K562 treated with DMSO at 1 percent for 48 hours (cell line): ENCODE measurements around the gene PGAP2. TPM values are rescaled to one million over a fixed set of nuclear protein-coding genes. Genes with fewer than 3 reads are reported as not detected.

Experiments
- total RNA-seq: library from RNA; unstranded; fragments of 300-600 nt; gene quantifications from 2 replicates; pipeline ENCODE4 v1.2.3, GENCODE V29; 2022; ENCODE audit warnings: low replicate concordance; ENCODE audit errors: extremely low read depth

Gene PGAP2
- not detected in 2 replicates for total RNA-seq

DNA sequence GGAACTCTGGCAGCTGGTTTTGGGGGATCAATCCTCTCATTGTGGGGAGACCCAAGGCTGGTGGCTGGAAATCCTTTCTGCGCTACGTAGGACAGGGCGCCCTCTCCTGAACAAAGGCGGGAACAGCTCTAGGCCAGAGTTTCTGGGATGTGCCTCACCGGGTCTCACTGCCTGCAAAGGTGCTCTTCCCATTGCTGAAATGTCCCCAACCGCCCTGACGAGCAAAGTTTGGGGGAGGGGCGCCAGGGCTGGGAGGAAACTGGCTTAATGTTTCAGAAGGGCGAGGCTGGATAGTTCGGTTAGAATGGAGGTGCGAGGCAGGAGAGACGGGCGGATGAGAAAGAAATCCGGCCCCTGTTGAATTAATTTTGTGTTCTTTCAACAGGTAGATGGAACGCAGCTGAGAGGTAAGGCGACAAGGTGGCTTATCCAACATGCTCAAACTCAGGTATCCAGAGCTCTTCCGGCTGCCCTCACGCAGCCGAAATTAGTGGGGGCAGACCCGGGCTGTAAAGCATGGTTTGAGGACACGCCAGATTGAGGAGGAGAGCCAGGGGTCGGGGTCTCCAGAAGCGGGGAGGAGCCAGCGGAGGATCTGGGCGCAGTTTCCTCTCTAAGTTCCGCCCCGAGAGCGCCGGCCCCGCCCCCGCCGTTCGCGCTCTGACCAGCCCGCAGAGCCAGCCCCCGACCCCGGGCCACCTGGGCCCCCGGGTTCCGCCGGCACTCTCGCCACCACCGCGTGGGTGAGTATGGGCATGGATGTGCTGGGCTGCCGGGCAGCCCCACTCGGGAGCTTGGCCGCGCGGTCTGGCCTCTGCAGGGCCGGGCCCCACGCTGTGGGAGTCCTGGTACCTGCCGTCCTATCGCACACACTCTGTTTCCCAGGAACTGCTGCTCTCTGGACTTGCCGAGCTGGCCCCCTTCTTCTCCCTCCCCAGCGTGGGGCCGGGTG lies at the start of gene PGAP2:
Gene PGAP2 (plus strand): TSS at position 652 of the 952 bp plus-strand sequence. CDS start 2,700 bp downstream, outside the sequence.

DNA sequence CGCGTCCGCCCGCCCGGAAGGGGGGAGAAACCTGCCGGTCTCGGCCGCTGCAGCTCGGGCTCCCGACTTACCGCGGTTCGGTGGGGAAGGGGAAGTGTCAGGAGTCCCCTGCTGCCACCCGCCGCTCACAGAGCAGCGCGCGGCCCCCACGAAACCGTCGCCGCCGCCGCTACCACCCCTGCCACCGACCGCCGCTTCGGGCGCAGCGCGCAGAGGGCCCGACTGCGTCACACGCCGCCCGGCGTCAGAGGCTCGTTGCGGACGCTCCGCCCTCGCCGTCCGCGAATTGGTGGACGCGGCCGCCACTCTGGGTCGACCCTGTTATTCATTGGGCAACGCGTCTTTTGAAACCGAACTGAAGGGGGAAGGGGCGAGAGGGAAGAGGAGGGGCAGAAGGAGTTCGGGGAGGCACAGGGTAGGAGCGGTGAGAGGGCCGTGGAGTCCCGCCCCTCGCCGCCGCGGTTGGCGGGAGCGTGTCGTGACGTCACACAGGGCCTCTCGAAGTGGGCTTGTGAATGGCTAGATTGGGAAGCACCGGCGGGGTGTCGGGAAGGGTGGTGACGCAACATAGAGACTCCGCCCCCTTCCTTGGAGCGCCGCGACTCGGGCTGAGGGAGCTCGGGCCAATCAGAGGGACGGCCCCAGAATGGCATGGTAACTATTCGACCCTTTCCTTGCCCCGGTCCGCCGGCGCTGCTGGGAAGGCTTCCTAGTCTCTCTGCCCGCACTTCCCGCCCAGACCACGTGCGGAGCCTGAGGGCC lies 10.8 kb upstream of the PGAP2 start, which contains the start of gene NUP98:
Gene NUP98 (minus strand): TSS at position 226 of the 762 bp plus-strand sequence. CDS start 15,437 bp downstream, outside the sequence.

DNA sequence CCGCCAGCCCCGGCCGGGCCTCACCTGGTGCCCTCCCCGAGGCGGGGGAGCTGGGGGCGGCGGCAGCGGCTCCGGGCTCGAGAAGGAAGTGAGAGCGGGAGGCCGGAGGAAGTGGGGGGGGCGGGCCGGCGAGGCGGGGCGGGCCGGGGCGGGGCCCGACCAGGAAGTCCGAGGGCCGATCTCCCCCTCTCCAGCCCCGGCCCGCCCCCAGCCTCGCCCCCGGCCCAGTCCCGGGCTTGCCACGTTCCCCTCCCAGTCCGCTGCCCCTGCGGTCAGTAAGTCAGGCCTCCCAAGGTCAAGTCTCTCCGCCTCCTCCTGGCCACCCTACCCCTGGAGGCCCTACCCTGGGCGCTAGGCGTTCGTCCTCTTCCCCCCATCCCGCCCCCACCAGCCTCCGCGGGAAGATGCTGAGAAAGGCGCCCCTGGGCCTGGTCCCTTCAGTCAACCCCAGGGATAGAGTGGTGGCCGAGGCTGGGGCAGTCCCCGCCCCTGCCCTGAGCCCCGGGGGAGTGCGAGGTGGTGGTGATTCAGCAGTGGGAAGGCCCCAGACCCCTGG lies 32.6 kb downstream of the PGAP2 start, which contains the start of gene RHOG:
Gene RHOG (minus strand): TSS at position 90 of the 556 bp plus-strand sequence. CDS start 12,821 bp downstream, outside the sequence.

DNA sequence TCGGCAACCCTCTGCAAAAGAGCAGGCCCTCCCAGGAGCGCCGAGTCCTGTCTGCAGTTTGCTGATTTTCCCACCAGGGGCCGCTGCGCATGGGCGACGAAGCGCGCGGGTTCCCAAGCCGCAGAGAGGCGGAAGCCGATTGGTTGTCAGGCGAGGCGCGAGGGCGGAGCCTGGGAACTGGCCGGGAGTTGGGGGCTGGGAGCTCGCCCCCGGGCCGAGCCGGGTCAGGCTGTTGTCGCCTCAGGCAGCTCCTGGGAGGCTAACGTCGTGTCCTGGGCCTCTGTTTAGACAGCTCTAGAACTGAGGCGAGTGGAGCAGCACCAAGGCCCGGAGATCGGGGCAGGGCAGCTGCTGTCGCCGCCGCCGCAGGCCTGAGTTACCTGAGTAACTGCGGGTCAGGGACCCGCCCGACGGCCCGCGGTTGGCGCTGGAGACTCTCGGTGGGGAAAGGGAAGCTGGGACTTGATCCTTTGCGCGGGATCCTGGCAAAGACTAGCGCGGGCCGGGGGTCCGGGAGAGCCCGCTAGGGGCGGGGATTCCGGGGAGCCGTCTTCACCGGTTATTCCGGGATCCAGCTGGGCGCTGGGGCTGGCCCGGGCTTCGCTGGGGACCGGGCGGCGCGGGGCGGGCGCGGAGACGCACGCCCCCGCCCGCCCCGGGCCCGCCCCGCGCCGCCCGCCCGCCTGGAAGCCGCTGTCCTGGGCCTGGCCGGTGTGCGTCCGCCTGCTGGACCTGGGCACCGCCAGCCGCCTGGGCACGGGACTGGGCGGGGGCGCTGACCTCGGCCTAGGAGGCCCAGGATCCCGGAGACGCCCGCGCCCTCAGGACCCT lies 46.8 kb downstream of the PGAP2 start, which contains the start of gene STIM1:
Gene STIM1 (plus strand): TSS at position 688 of the 831 bp plus-strand sequence. CDS start 607 bp downstream, outside the sequence.

Other genes starting within 250 kb of the PGAP2 start
- not detected in 2 replicates for gene ART5, start 166.6 kb upstream of the PGAP2 start, total RNA-seq
- not detected in 2 replicates for gene ART1, start 163.4 kb upstream of the PGAP2 start, total RNA-seq
- gene CHRNA10, start 137.2 kb upstream of the PGAP2 start, total RNA-seq: not detected in 2 replicates
- not detected in 2 replicates for gene NUP98, start 11.0 kb upstream of the PGAP2 start, total RNA-seq
- gene RHOG, start 32.4 kb downstream of the PGAP2 start, total RNA-seq: not detected in 2 replicates
- not detected in 2 replicates for gene STIM1, start 47.1 kb downstream of the PGAP2 start, total RNA-seq